ENCODE measurements around the gene TBX18. TPM values are rescaled to one million over a fixed set of nuclear protein-coding genes. Genes with fewer than 3 reads are reported as not detected.

The TBX18 gene
- polyA plus RNA-seq, 2 donors = 0.57 to 0.89 TPM

GRCh38 chr6:84756877-84757276 is 7.5 kb downstream of the TBX18 start:
- Histone ChIP-seq H3K4me3 (ENCODE audit: low read depth in 1 of 2, low read length in 2 of 2) (no peak overlapping the region), H3K27ac (ENCODE audit: low read depth in 2 of 2, low read length in 1 of 2) (no peak overlapping the region), H3K27me3 (ENCODE audit: control insufficient read depth in 1 of 2, insufficient read depth in 2 of 2, low read length in 2 of 2) (no peaks in the 10 kb centered on the region), H3K9me3 (ENCODE audit: control insufficient read depth in 2 of 2, insufficient read depth in 1 of 2, low read depth in 1 of 2, low read length in 1 of 2) (no peaks in the 10 kb centered on the region), H3K36me3 (ENCODE audit: control insufficient read depth in 2 of 2, insufficient read depth in 2 of 2, low read length in 1 of 2) (no peaks in the 10 kb centered on the region), H3K4me1 (ENCODE audit: control insufficient read depth in 2 of 2, insufficient read depth in 2 of 2, low read length in 1 of 2) (no peaks in the 10 kb centered on the region)
- 81 to 86% methylated on average over 6 of the region's 6 CpGs for whole genome bisulfite sequencing, 2 donors

DNA sequence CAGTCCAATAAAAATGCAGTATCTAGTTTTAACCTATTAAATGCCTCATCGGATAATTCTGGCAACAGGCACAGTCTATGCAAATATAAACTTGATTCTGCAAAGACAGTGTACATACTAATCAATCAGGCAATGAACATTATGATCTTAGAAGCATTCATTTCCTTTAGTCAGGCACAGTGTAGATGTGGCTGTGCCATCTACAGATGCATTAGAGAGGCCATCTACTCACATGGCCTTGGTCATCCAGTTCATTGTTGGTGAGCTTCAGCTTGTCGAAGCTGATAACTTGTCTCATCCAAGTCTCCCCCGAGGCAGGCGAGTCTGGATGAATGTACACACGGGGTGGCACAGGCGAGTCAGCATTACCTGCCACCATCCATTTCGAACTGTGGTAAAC is 7.9 kb downstream of the TBX18 start:
- WGBS, 2 donors = 77 to 79% methylated on average over 7 of the region's 7 CpGs
- no peak overlapping the region for H3K27ac ChIP-seq (ENCODE audit: low read depth in 2 of 2, low read length in 1 of 2)
- H3K27me3 ChIP-seq (ENCODE audit: control insufficient read depth in 1 of 2, insufficient read depth in 2 of 2, low read length in 2 of 2) = no peaks in the 10 kb centered on the region
- no peaks in the 10 kb centered on the region for H3K9me3 ChIP-seq (ENCODE audit: control insufficient read depth in 2 of 2, insufficient read depth in 1 of 2, low read depth in 1 of 2, low read length in 1 of 2)
- H3K4me3 ChIP-seq (ENCODE audit: low read depth in 1 of 2, low read length in 2 of 2) = no peak overlapping the region
- no peaks in the 10 kb centered on the region for H3K36me3 ChIP-seq (ENCODE audit: control insufficient read depth in 2 of 2, insufficient read depth in 2 of 2, low read length in 1 of 2)
- H3K4me1 ChIP-seq (ENCODE audit: control insufficient read depth in 2 of 2, insufficient read depth in 2 of 2, low read length in 1 of 2) = no peaks in the 10 kb centered on the region

DNA sequence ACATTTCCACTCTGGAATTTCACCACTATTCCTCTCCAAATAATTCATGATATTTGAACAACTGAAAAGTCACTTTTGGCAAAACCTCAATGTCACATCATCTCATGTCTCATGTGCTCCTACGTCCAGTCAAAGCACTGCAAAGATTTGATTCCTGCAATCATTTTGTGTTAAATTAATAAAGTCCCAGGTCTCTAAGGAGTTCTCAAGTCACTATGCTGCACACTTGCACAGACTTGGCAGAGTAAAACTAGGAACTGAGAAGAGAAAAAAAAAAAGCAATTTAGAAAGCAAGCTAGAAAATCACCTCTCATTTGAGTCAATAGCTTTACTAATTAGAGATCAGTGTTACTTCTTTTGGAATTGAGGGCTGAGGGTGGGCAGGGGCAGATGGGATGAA is 11.2 kb downstream of the TBX18 start:
- H3K27me3 ChIP-seq (ENCODE audit: control insufficient read depth in 1 of 2, insufficient read depth in 2 of 2, low read length in 2 of 2) = no peaks in the 10 kb centered on the region
- no peak overlapping the region for H3K27ac ChIP-seq (ENCODE audit: low read depth in 2 of 2, low read length in 1 of 2)
- no peaks in the 10 kb centered on the region for H3K9me3 ChIP-seq (ENCODE audit: control insufficient read depth in 2 of 2, insufficient read depth in 1 of 2, low read depth in 1 of 2, low read length in 1 of 2)
- WGBS, 2 donors = 59 to 67% methylated on average over 1 of the region's 1 CpG
- H3K4me3 ChIP-seq (ENCODE audit: low read depth in 1 of 2, low read length in 2 of 2) = no peak overlapping the region
- no peaks in the 10 kb centered on the region for H3K36me3 ChIP-seq (ENCODE audit: control insufficient read depth in 2 of 2, insufficient read depth in 2 of 2, low read length in 1 of 2)
- no peaks in the 10 kb centered on the region for H3K4me1 ChIP-seq (ENCODE audit: control insufficient read depth in 2 of 2, insufficient read depth in 2 of 2, low read length in 1 of 2)

DNA sequence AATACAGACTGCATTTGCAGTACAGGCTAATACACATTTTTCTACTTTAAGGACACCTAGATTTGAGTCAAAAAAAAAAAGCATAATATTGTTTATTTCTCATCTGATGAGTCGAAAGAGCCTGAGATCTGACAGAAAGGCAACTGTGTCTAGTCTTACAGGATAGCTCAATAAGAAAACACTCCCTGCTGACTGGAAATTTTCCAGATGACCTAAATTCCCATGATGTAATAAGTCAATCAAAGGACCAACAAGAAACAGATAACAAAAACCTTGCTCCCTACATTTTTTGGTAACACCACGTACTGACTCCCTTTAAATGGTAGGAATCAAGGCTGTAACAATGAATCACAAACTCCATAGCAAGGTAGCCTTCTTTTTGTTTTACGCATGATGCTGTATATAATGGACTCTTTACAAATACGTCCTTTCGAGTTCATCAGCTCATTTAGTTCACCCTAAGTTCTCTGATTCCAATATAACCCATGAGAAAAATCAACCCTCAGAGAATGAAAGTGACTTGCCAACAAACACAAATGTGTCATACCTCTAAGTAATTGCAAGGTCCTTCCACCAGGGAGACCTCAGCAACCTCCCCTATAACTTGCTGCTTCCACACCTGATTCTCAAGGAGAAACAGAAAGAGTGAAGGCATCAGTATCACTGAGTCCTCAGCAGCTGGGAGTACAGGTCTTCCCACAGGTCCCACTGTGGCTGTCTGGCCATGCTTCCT is 12.1 kb downstream of the TBX18 start:
- no peaks in the 10 kb centered on the region for H3K36me3 ChIP-seq (ENCODE audit: control insufficient read depth in 2 of 2, insufficient read depth in 2 of 2, low read length in 1 of 2)
- no peaks in the 10 kb centered on the region for H3K4me1 ChIP-seq (ENCODE audit: control insufficient read depth in 2 of 2, insufficient read depth in 2 of 2, low read length in 1 of 2)
- no peak overlapping the region for H3K27ac ChIP-seq (ENCODE audit: low read depth in 2 of 2, low read length in 1 of 2)
- WGBS, 2 donors = 73 to 78% methylated on average over 5 of the region's 5 CpGs
- H3K9me3 ChIP-seq (ENCODE audit: control insufficient read depth in 2 of 2, insufficient read depth in 1 of 2, low read depth in 1 of 2, low read length in 1 of 2) = no peaks in the 10 kb centered on the region
- H3K27me3 ChIP-seq (ENCODE audit: control insufficient read depth in 1 of 2, insufficient read depth in 2 of 2, low read length in 2 of 2) = no peaks in the 10 kb centered on the region
- no peak overlapping the region for H3K4me3 ChIP-seq (ENCODE audit: low read depth in 1 of 2, low read length in 2 of 2)

- H3K9me3 ChIP-seq (ENCODE audit: control insufficient read depth in 2 of 2, insufficient read depth in 1 of 2, low read depth in 1 of 2, low read length in 1 of 2) = no peaks in the 10 kb centered on the region
- H3K4me3 ChIP-seq (ENCODE audit: low read depth in 1 of 2, low read length in 2 of 2) = no peak overlapping the region
- no peaks in the 10 kb centered on the region for H3K4me1 ChIP-seq (ENCODE audit: control insufficient read depth in 2 of 2, insufficient read depth in 2 of 2, low read length in 1 of 2)
- no peaks in the 10 kb centered on the region for H3K27me3 ChIP-seq (ENCODE audit: control insufficient read depth in 1 of 2, insufficient read depth in 2 of 2, low read length in 2 of 2)
- no peak overlapping the region for H3K27ac ChIP-seq (ENCODE audit: low read depth in 2 of 2, low read length in 1 of 2)
- H3K36me3 ChIP-seq (ENCODE audit: control insufficient read depth in 2 of 2, insufficient read depth in 2 of 2, low read length in 1 of 2) = no peaks in the 10 kb centered on the region
These were observed 15.2 kb downstream of the TBX18 start for GRCh38 chr6:84749181-84749580.

DNA sequence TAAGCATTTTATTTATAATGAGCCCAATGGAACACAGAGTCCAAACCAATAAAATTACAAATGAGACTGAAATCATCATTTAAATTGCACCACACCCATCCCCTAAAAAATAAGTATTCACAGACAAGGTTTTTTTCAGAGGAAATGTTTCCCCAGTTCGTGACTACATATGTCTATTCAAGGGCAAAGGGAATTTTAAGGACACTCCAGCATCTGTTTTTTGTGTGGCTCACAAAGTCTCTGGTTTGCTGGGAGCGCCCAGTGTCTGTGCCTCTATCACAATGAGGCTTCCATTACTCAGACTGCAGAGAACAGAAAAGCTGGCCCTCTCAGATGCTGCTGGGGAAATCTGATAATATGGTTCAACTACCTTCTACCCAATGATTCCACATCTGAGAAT is 16.0 kb downstream of the TBX18 start:
- Histone ChIP-seq H3K36me3 (ENCODE audit: control insufficient read depth in 2 of 2, insufficient read depth in 2 of 2, low read length in 1 of 2) (no peaks in the 10 kb centered on the region), H3K27me3 (ENCODE audit: control insufficient read depth in 1 of 2, insufficient read depth in 2 of 2, low read length in 2 of 2) (no peaks in the 10 kb centered on the region), H3K4me3 (ENCODE audit: low read depth in 1 of 2, low read length in 2 of 2) (no peak overlapping the region), H3K27ac (ENCODE audit: low read depth in 2 of 2, low read length in 1 of 2) (no peak overlapping the region), H3K4me1 (ENCODE audit: control insufficient read depth in 2 of 2, insufficient read depth in 2 of 2, low read length in 1 of 2) (no peaks in the 10 kb centered on the region), H3K9me3 (ENCODE audit: control insufficient read depth in 2 of 2, insufficient read depth in 1 of 2, low read depth in 1 of 2, low read length in 1 of 2) (no peaks in the 10 kb centered on the region)
- WGBS, 2 donors = 52 to 58% methylated on average over 2 of the region's 2 CpGs

- no peak overlapping the region for H3K4me3 ChIP-seq (ENCODE audit: low read depth in 1 of 2, low read length in 2 of 2)
- no peaks in the 10 kb centered on the region for H3K4me1 ChIP-seq (ENCODE audit: control insufficient read depth in 2 of 2, insufficient read depth in 2 of 2, low read length in 1 of 2)
- no peak overlapping the region for H3K27ac ChIP-seq (ENCODE audit: low read depth in 2 of 2, low read length in 1 of 2)
- no peaks in the 10 kb centered on the region for H3K9me3 ChIP-seq (ENCODE audit: control insufficient read depth in 2 of 2, insufficient read depth in 1 of 2, low read depth in 1 of 2, low read length in 1 of 2)
- H3K36me3 ChIP-seq (ENCODE audit: control insufficient read depth in 2 of 2, insufficient read depth in 2 of 2, low read length in 1 of 2) = no peaks in the 10 kb centered on the region
- WGBS, 2 donors = 53 to 61% methylated on average over 4 of the region's 4 CpGs
- H3K27me3 ChIP-seq (ENCODE audit: control insufficient read depth in 1 of 2, insufficient read depth in 2 of 2, low read length in 2 of 2) = no peaks in the 10 kb centered on the region
These were observed 20.8 kb downstream of the TBX18 start for GRCh38 chr6:84743616-84744015.

GRCh38 chr6:84740385-84740784 is 24.0 kb downstream of the TBX18 start:
- no peaks in the 10 kb centered on the region for H3K4me1 ChIP-seq (ENCODE audit: control insufficient read depth in 2 of 2, insufficient read depth in 2 of 2, low read length in 1 of 2)
- H3K4me3 ChIP-seq (ENCODE audit: low read depth in 1 of 2, low read length in 2 of 2) = no peak overlapping the region
- no peaks in the 10 kb centered on the region for H3K9me3 ChIP-seq (ENCODE audit: control insufficient read depth in 2 of 2, insufficient read depth in 1 of 2, low read depth in 1 of 2, low read length in 1 of 2)
- H3K27ac ChIP-seq (ENCODE audit: low read depth in 2 of 2, low read length in 1 of 2) = no peak overlapping the region
- H3K36me3 ChIP-seq (ENCODE audit: control insufficient read depth in 2 of 2, insufficient read depth in 2 of 2, low read length in 1 of 2) = no peaks in the 10 kb centered on the region
- no peaks in the 10 kb centered on the region for H3K27me3 ChIP-seq (ENCODE audit: control insufficient read depth in 1 of 2, insufficient read depth in 2 of 2, low read length in 2 of 2)
- WGBS, 2 donors = 52 to 71% methylated on average over 1 of the region's 1 CpG

- 61 to 75% methylated on average over 1 of the region's 1 CpG for WGBS, 2 donors
- Histone ChIP-seq H3K9me3 (ENCODE audit: control insufficient read depth in 2 of 2, insufficient read depth in 1 of 2, low read depth in 1 of 2, low read length in 1 of 2) (no peaks in the 10 kb centered on the region), H3K27me3 (ENCODE audit: control insufficient read depth in 1 of 2, insufficient read depth in 2 of 2, low read length in 2 of 2) (no peaks in the 10 kb centered on the region), H3K4me3 (ENCODE audit: low read depth in 1 of 2, low read length in 2 of 2) (no peak overlapping the region), H3K36me3 (ENCODE audit: control insufficient read depth in 2 of 2, insufficient read depth in 2 of 2, low read length in 1 of 2) (no peaks in the 10 kb centered on the region), H3K27ac (ENCODE audit: low read depth in 2 of 2, low read length in 1 of 2) (no peak overlapping the region), H3K4me1 (ENCODE audit: control insufficient read depth in 2 of 2, insufficient read depth in 2 of 2, low read length in 1 of 2) (no peaks in the 10 kb centered on the region)
These were observed 24.6 kb downstream of the TBX18 start for GRCh38 chr6:84739866-84740208.

GRCh38 chr6:84738996-84739865 is 25.2 kb downstream of the TBX18 start:
- H3K27me3 ChIP-seq (ENCODE audit: control insufficient read depth in 1 of 2, insufficient read depth in 2 of 2, low read length in 2 of 2) = no peaks in the 10 kb centered on the region
- H3K4me3 ChIP-seq (ENCODE audit: low read depth in 1 of 2, low read length in 2 of 2) = no peak overlapping the region
- no peak overlapping the region for H3K27ac ChIP-seq (ENCODE audit: low read depth in 2 of 2, low read length in 1 of 2)
- WGBS, 2 donors = 88 to 89% methylated on average over 2 of the region's 2 CpGs
- no peaks in the 10 kb centered on the region for H3K9me3 ChIP-seq (ENCODE audit: control insufficient read depth in 2 of 2, insufficient read depth in 1 of 2, low read depth in 1 of 2, low read length in 1 of 2)
- H3K4me1 ChIP-seq (ENCODE audit: control insufficient read depth in 2 of 2, insufficient read depth in 2 of 2, low read length in 1 of 2) = no peaks in the 10 kb centered on the region
- H3K36me3 ChIP-seq (ENCODE audit: control insufficient read depth in 2 of 2, insufficient read depth in 2 of 2, low read length in 1 of 2) = no peaks in the 10 kb centered on the region

Data from esophagus (tissue), 2 donors.